Effector memory CD8-positive, alpha-beta T cell (primary cell): ENCODE results near the gene GRK1.

ENCODE experiments used
- ATAC-seq: fragments of 150-1000 bp; cut with Tn5 transposase; replicated peaks from 2 replicates; pipeline ENCODE4 v1.10.0; 2021; ENCODE audit warnings: mild to moderate bottlenecking, moderate library complexity
- DNase-seq, 3 experiments: peaks; one replicate each; pipeline ENCODE4 v3.0.0; 2021
- H3K27ac Mint-ChIP-seq, 2 donors: one replicate each; pipeline ENCODE4 v1.8.0; 2022; ENCODE audit warnings: mild to moderate bottlenecking in 2 of 2, mixed read lengths in 2 of 2, moderate library complexity in 2 of 2
- H3K27me3 Mint-ChIP-seq, 2 donors: one replicate each; pipeline ENCODE4 v1.8.0; 2022; ENCODE audit warnings: mixed read lengths in 2 of 2
- H3K36me3 Mint-ChIP-seq: one replicate; pipeline ENCODE4 v1.8.0; 2022; ENCODE audit warnings: mild to moderate bottlenecking, moderate library complexity, mixed read lengths; ENCODE audit not compliant: insufficient read depth
- H3K4me1 Mint-ChIP-seq, 2 donors: one replicate each; pipeline ENCODE4 v1.8.0; 2022; ENCODE audit warnings: low read depth in 2 of 2, mixed read lengths in 2 of 2
- H3K4me3 Mint-ChIP-seq, 2 donors: one replicate each; pipeline ENCODE4 v1.8.0; 2022; ENCODE audit warnings: mild to moderate bottlenecking in 2 of 2, mixed read lengths in 2 of 2, moderate library complexity in 2 of 2
- H3K9me3 Mint-ChIP-seq, 2 donors: one replicate each; pipeline ENCODE4 v1.8.0; 2022; ENCODE audit warnings: mixed read lengths in 2 of 2

The GRK1 gene

DNA sequence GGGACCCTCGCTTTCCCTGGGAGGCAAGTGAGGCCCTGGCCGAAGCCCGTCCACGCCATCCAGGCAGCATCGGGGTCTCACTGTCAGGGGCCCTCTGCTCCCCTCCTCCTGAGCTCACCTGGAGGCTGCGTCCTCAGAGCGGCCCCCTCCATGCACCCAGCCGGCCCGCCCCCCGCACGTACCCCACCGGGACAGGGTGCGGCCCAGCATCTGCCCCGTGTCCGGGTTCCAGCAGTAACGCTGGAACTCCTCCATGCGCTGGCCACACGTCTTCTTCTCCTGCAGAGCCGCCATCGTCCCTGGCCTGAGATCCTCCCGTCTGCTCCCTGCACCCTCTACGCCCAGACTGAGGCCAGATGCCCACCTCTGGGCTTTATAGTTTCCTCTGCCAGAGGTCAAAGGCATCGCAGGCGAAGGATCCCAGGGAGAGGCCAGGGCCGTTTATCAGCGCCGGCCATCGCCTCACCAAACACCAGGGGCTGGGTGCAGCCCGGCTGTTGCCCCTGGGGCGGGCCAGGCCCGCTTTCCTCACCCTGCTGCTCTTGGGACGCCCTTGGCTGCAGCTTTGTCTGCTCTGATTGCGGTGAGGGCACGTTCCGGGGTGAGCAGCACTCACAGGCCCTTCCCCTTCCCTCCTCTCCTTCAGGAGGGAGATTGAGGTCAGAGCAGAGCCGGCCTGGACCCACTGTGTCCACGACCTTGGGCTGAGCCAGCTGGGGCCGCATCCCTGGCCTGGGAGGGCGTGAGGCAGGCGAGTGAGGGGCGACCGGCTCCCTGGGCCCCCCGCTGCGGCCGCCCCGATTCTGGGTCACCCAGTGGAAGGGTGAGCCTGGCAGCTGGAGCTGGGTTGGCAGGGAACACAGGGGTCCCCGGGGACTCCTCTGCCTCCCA is 8.9 kb upstream of the GRK1 start, which contains the start of gene ATP4B:
ATP4B (minus strand) TSS at position 348 of the 891 bp plus-strand sequence; CDS start at position 294, 54 bp downstream.
- Mint-ChIP-seq H3K36me3 (no peaks in the 10 kb centered on the region), H3K27me3 (peaks cover 0 to 10% of the 10 kb centered on the region in 2 donors), H3K4me1 (peaks cover 7 to 11% of the 10 kb centered on the region in 2 donors), H3K9me3 (peaks cover 4 to 13% of the 10 kb centered on the region in 2 donors), H3K4me3 (no peak within 1 kb of the TSS), H3K27ac (no peak within 1 kb of the TSS)
- no peak for DNase-seq
- no peak for ATAC-seq

DNA sequence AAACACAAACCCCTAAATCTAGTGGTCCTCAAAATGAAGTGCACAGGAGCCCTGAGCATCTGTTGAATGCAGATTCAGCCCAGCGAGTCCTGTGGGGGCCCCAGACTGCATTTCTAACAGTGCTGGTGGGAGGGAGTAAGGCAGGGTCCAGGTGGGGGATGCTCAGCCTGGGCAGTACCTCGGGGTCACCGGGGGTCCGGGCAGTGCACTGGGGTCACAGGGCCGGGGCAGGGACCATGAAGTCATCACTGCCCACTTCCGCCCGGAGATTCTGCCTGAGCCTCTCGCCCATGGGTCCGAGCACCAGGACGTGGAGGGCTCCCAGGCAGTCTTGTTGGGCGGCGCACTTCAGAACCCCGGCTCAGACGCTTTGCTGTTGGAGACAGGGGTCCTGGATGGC is 8.2 kb upstream of the GRK1 start:
- Mint-ChIP-seq H3K4me1 (peaks cover 1 to 5% of the 10 kb centered on the region in 2 donors), H3K27me3 (peaks cover 0 to 12% of the 10 kb centered on the region in 2 donors), H3K27ac (no peak overlapping the region), H3K9me3 (peaks cover 4 to 13% of the 10 kb centered on the region in 2 donors), H3K36me3 (no peaks in the 10 kb centered on the region), H3K4me3 (no peak overlapping the region)
- DNase-seq (no peak), ATAC-seq (no peak)

DNA sequence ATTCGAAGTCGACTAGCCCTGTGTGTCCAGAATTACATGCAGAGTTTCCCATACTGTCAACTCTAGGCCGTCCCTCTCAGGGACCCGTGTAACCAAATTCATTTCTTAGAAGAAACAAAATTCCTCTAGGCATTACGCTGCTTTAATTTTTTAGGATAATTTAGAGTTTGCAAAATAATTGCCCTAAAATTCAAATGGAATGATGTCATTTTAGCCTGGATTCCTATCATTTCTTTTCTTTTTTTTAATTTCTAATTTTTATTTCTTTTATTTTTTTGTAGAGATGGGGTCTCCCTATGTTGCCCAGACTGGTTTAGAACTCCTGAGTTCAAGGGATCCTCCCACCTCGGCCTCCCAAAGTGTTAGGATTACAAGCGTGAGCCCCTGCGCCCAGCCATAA is 7.7 kb upstream of the GRK1 start:
- Mint-ChIP-seq H3K9me3 (peaks cover 4 to 13% of the 10 kb centered on the region in 2 donors), H3K27ac (no peak overlapping the region), H3K36me3 (no peaks in the 10 kb centered on the region), H3K4me3 (no peak overlapping the region), H3K4me1 (no peaks in the 10 kb centered on the region), H3K27me3 (peaks cover 0 to 17% of the 10 kb centered on the region in 2 donors)
- ATAC-seq (no peak), DNase-seq (no peak)

DNA sequence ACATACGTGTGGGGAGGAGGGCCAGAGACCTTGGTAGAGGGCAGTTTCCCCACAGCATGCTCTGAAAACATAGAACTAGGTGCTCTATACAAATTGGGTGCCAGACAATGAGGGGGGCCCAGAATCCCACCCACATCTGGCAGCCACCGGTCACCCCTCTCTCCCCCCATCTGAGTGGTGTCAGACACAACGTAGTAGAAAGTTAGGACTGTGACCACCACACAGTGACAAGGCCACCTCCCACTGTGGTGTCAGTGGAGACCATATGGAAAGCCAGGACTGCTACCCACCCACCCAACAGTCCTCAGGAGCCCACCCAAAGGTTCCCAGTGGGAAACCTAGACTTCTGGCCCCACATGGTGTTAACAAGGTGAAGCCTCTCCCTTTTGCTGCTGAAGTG is 7.0 kb upstream of the GRK1 start:
- DNase-seq (no peak), ATAC-seq (no peak)
- H3K27me3 Mint-ChIP-seq = peaks cover 0 to 21% of the 10 kb centered on the region in 2 donors
- H3K36me3 Mint-ChIP-seq = no peaks in the 10 kb centered on the region
- no peaks in the 10 kb centered on the region for H3K4me1 Mint-ChIP-seq
- no peak overlapping the region for H3K4me3 Mint-ChIP-seq
- peaks cover 4 to 13% of the 10 kb centered on the region in 2 donors for H3K9me3 Mint-ChIP-seq
- no peak overlapping the region for H3K27ac Mint-ChIP-seq

DNA sequence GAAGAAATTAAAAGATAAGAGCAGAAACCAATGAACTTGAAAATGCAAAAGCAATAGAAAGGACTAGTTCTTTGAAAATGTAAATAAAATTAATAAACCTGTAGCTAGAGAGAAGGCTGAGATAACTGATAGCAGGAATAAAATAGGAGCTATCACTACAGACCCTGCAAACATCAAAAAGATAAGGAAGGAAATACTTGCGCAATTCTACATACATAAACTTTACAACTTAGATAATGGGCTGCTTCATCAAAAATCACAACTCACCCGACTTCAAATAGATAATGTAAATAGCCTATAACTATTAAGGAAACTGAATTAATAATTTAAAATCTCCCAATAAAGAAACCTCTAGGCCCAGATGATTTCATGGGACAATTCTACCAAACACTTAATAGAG is 5.5 kb upstream of the GRK1 start:
- Mint-ChIP-seq H3K27me3 (peaks cover 0 to 21% of the 10 kb centered on the region in 2 donors), H3K36me3 (no peaks in the 10 kb centered on the region), H3K9me3 (peaks cover 4 to 13% of the 10 kb centered on the region in 2 donors), H3K4me1 (no peaks in the 10 kb centered on the region), H3K27ac (no peak overlapping the region), H3K4me3 (no peak overlapping the region)
- no peak for DNase-seq
- no peak for ATAC-seq

DNA sequence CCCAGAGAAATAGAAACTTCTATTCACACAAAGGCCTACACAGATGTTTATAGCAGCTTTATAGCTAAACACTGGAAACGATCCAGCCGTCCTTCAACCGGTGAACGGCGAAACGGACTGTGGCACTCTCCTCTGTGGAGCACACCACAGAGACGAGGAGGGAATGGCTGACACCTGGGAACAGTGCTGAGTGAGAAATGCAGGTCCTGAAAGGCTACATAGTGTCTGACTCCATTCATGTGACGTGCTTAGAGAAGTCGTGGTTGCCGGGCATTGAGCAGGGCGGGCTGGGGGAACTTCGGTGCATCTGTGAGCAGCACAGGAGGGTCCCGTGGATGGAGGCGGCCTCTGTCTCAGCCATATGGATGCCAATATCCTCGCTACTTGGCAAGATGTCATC is 3.1 kb upstream of the GRK1 start:
- DNase-seq = no peak
- peaks cover 4 to 13% of the 10 kb centered on the region in 2 donors for H3K9me3 Mint-ChIP-seq
- H3K27ac Mint-ChIP-seq = no peak overlapping the region
- no peak for ATAC-seq
- H3K4me1 Mint-ChIP-seq = no peaks in the 10 kb centered on the region
- H3K27me3 Mint-ChIP-seq = peaks cover 0 to 29% of the 10 kb centered on the region in 2 donors
- H3K36me3 Mint-ChIP-seq = no peaks in the 10 kb centered on the region
- no peak overlapping the region for H3K4me3 Mint-ChIP-seq

DNA sequence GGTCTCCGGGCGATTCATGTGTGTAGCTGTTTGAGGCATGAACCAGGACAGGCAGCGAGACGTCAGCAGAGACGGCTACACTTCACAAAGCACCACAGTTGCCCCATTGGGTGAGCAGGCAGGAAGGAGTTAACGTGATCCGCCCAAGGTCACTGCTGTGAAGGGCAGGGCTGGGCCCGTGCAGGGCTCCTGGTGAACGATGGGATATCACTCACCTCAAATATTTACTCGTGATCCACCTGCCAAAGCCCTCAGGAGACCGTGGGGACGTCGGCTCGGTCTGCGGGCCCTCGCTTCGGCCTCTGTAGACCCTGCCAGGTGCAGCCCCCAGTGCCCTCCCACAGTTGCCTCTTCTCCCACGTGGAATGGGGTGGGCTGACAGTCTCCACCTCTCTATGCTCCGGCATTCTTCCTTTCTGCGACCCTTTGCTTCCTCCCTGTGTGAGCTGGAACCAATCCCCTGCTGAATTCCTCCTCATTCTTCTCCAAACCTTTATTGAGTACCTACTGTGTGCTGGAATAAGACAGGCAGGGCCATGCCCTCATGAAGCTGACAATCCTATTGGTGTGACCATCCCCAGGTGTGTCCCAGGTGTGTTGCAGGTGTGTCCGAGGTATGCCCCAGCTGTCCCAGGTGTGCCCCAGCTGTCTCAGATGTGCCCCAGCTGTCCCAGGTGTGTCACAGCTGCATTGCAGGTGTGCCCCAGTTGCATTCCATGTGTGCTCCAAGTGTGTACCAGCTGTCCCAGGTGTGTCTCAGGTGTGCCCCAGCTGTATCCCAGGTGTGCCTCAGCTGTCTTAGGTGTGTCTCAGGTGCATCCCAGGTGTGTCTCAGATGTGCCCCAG is 2.0 kb upstream of the GRK1 start:
- ATAC-seq (no peak), DNase-seq (no peak)
- Mint-ChIP-seq H3K4me1 (no peaks in the 10 kb centered on the region), H3K9me3 (peaks cover 4 to 13% of the 10 kb centered on the region in 2 donors), H3K36me3 (no peaks in the 10 kb centered on the region), H3K27ac (no peak overlapping the region), H3K27me3 (peaks cover 0 to 33% of the 10 kb centered on the region in 2 donors), H3K4me3 (no peak overlapping the region)

DNA sequence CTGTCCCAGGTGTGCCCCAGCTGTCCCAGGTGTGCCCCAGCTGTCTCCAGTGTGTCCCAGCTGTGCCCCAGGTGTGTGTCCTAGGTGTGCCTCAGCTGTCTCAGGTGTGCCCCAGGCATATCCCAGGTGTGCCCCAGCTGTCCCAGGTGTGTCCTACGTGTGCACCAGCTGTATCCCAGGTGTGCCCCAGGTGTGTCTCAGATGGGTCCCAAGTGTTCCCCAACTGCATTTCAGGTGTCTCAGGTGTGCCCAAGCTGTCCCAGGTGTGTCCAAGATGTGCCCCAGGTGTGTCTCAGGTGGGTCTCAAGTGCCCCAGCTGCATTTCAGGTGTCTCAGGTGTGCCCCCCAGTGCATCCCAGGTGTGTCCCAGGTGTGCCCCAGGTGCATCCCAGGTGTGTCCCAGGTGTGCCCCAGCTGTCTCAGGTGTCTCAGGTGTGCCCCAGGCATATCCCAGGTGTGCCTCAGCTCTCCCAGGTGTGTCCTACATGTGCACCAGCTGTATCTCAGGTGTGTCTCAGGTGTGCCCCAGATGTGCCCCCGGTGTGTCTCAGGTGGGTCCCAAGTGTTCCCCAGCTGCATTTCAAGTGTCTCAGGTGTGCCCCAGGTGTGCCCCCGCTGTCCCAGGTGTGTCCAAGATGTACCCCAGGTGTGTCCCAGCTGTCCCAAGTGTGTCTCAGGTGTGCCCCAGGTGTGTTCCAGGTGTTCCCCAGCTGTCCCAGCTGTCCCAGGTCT is 1.3 kb upstream of the GRK1 start:
- Mint-ChIP-seq H3K9me3 (peaks cover 2 to 9% of the 10 kb centered on the region in 2 donors), H3K27ac (no peak overlapping the region), H3K27me3 (peaks cover 0 to 25% of the 10 kb centered on the region in 2 donors), H3K4me3 (no peak overlapping the region), H3K4me1 (no peaks in the 10 kb centered on the region), H3K36me3 (no peaks in the 10 kb centered on the region)
- ATAC-seq = no peak
- DNase-seq = no peak

DNA sequence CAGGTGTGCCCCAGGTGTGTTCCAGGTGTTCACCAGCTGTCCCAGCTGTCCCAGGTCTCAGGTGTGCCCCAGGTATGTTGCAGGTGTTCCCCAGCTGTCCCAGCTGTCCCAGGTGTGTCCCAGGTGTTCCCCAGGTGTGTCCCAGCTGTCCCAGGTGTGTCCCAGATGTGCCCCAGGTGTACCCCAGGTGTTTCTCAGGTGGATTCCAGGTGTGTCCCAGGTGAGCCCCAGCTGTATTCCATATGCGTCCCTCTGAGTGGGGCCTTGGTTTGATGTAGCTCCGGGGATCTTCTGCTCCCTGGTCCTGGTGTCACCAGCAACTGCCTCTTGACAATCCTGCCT is 719 bp upstream of the GRK1 start:
- peaks cover 0 to 3% of the 10 kb centered on the region in 2 donors for H3K9me3 Mint-ChIP-seq
- H3K27me3 Mint-ChIP-seq = peaks cover 0 to 25% of the 10 kb centered on the region in 2 donors
- H3K36me3 Mint-ChIP-seq = no peaks in the 10 kb centered on the region
- ATAC-seq (no peak), DNase-seq (no peak)
- H3K27ac Mint-ChIP-seq = no peak overlapping the region
- H3K4me1 Mint-ChIP-seq = no peaks in the 10 kb centered on the region
- H3K4me3 Mint-ChIP-seq = no peak overlapping the region

DNA sequence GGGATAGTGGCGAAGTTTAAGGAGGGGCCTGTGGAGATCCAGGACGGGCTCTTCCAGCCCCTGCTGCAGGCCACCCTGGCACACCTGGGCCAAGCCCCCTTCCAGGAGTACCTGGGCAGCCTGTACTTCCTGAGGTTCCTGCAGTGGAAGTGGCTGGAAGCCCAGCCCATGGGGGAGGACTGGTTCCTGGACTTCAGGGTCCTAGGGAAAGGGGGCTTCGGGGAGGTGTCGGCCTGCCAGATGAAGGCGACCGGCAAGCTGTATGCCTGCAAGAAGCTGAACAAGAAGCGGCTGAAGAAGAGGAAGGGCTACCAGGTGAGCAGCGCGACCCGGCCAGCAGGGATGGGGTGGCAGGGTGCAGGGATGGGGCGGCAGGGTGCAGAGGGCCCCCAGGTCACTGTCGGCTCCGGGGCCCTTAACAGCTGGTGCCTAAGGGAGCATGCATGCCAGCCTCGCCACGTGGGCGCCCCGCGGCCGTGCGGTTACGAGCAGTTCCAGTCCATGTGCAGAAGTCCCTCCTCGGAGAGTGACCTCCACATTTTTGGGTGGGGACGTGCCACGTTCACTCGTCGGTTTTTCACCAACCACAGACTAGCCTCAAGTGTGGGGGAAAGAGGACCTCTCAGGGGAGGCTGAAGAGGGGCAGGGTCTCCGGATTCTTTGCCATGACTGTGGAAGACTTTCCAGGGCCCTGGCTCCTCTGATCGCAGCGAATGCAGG is 912 bp downstream of the GRK1 start:
- H3K27ac Mint-ChIP-seq = no peak overlapping the region
- peaks cover 0 to 25% of the 10 kb centered on the region in 2 donors for H3K27me3 Mint-ChIP-seq
- H3K9me3 Mint-ChIP-seq = peaks cover 0 to 2% of the 10 kb centered on the region in 2 donors
- peaks cover 4% of the 10 kb centered on the region for H3K36me3 Mint-ChIP-seq
- DNase-seq (no peak), ATAC-seq (no peak)
- H3K4me3 Mint-ChIP-seq = no peak overlapping the region
- peaks cover 3 to 5% of the 10 kb centered on the region in 2 donors for H3K4me1 Mint-ChIP-seq

DNA sequence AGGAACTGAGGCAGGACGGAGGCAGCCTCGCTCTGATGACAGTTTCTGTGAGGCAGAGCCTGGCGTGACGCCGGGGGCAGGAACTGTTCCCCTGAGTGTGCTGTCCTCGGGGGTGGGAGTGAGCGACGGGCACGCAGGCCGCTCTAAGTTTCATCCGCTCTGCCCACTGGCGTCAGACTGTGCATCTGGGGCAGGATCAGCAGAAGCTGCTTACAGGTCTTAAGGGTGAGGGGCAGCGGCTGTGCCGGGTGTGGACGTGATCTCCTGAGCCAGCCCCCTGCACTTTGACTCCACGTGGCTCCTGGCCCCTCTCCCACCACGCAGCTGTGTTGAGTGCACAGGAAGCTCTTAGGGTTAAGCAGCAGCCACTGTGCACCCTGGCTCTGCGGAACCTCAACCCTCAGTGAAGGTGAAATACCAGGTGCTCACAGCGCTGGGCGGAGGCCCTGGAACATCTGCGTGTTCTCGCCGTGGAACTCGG is 1.5 kb downstream of the GRK1 start:
- Mint-ChIP-seq H3K4me3 (no peak overlapping the region), H3K27ac (no peak overlapping the region), H3K27me3 (peaks cover 0 to 25% of the 10 kb centered on the region in 2 donors), H3K36me3 (peaks cover 4% of the 10 kb centered on the region), H3K4me1 (peaks cover 3 to 5% of the 10 kb centered on the region in 2 donors), H3K9me3 (peaks cover 0 to 2% of the 10 kb centered on the region in 2 donors)
- DNase-seq (no peak), ATAC-seq (no peak)

DNA sequence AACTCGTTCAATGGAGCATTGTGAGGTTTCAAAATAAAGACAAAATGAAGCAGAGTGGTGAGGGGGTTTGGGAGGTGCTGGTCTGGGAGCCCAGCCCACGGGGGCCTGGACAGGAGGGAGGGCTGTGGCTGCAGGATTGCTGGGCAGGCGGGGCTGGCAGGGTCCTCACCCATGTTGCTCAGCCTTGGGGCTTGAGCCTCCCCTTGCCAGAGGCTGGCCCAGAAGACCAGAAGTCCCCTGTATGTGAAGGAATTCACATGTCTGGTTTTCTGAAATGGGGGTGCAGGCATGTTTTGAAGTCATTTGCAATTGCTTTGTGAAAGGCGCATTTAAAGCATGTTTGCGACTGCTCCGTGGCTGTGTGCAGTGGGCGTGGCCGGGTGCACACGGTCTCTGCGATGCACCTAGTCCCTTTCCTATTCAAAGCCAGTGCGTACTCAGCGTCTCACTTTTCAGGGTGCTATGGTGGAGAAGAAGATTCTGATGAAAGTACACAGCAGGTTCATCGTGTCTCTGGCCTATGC is 2.3 kb downstream of the GRK1 start:
- Mint-ChIP-seq H3K27me3 (peaks cover 0 to 18% of the 10 kb centered on the region in 2 donors), H3K36me3 (peaks cover 4% of the 10 kb centered on the region), H3K27ac (no peak overlapping the region), H3K4me3 (no peak overlapping the region), H3K4me1 (peaks cover 3 to 5% of the 10 kb centered on the region in 2 donors), H3K9me3 (peaks cover 0 to 2% of the 10 kb centered on the region in 2 donors)
- DNase-seq = no peak
- no peak for ATAC-seq
